Measurements from ENCODE around the gene C1R. TPM values are rescaled to one million over a fixed set of nuclear protein-coding genes. Genes with fewer than 3 reads are reported as not detected.

The C1R gene
- total and polyA plus RNA-seq, 10 donors, result 91.8 to 421 (median 282) TPM

DNA sequence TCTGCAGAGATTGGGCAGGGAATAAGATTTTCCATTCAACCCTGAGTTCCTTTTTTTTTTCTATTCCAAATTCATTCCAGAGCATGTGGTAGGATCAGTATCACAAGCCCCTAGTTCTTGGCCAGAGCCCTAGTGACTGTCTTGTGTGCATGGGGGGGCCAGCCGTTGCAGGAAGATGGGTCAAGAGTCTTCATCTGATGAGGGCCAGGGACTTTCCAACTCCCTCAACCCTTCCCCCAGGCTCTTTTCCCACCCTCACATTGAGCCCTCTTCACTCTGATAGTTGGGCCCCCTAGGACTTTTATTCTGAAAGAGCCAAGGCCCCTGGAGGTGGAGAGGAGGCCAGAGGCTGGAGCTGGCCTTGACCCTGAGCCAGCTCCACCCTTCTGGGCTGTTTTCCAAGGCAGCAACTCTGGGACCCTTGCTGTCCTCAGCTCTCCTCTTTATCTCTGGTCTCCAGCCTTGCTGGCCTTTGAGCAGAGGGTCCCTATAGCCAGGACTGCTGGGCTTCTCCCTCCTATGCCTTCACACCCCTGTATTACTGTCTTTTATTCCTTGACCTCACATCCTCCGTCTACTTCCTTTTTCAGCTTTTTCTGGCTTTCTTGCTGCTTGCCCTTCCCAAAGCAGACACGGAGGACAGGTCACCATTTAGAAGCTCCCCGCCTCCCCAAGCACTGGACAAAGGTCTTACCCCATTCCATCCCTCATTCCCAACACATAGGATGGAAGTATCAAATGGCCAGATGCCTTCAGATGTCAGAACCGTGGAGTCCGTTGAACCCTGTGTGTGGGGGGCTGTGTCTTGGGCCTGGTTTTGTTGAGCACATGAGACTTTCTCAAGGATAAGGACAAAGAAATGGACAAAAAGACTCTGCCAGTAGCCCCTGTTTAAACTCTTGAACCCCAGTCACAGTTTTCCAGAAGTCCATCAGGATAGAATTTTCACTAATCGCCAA, 30.8 kb upstream of the C1R start:
- peaks cover 16 to 95% (median 45%) of the 10 kb centered on the region in 6 donors for H3K4me1 ChIP-seq
- peaks cover 0 to 33% (median 2%) of the 10 kb centered on the region in 6 donors for H3K36me3 ChIP-seq
- DNase-seq, result no peak
- peak overlapping the region in 2 of 8 donors; percentile 63 to 80 for H3K4me3 ChIP-seq
- no peaks in the 10 kb centered on the region for H3K27me3 ChIP-seq (replicated peaks in 1 of 7)
- TF ChIP-seq, protein P1, sequence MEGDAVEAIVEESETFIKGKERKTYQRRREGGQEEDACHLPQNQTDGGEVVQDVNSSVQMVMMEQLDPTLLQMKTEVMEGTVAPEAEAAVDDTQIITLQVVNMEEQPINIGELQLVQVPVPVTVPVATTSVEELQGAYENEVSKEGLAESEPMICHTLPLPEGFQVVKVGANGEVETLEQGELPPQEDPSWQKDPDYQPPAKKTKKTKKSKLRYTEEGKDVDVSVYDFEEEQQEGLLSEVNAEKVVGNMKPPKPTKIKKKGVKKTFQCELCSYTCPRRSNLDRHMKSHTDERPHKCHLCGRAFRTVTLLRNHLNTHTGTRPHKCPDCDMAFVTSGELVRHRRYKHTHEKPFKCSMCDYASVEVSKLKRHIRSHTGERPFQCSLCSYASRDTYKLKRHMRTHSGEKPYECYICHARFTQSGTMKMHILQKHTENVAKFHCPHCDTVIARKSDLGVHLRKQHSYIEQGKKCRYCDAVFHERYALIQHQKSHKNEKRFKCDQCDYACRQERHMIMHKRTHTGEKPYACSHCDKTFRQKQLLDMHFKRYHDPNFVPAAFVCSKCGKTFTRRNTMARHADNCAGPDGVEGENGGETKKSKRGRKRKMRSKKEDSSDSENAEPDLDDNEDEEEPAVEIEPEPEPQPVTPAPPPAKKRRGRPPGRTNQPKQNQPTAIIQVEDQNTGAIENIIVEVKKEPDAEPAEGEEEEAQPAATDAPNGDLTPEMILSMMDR (IDR thresholded peaks at IDR 0.05 in 8 of 11, conservative IDR thresholded peaks at IDR 0.05 in 3 of 11), result no peak
- peak; percentile 10 to 69 (median 23) for TF ChIP-seq POLR2AphosphoS5 (IDR thresholded peaks at IDR 0.05)
- no peaks in the 10 kb centered on the region for H3K9me3 ChIP-seq
- WGBS, 5 donors, result 60 to 76% (median 61%) methylated on average over 7 of the region's 7 CpGs
- peak overlapping the region; percentile 35 to 89 (median 60) for H3K27ac ChIP-seq
- intact Hi-C loops (cut with DNase I; ENCODE audit: low total_unique reads), result no loop called here

DNA sequence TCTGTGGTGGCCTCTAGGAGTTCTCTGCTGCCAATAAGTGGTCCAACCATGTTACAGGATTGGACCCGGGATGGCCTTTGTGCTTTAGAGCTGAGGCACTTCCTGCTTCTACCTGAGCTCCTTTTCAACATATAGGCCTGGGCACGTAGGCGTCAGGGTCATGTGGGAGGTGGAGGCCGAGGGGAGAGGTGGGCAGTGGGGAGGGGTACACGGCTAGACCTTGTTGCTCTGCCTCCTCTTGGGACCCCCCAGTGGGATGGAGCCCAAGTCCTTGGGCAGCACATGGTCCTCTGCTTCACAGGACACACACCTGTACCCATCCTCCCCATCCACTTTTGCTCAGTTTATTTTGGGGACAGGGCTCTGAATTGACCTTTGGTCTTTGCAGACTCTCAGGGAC, 29.1 kb upstream of the C1R start:
- H3K4me1 ChIP-seq, result peaks cover 14 to 79% (median 43%) of the 10 kb centered on the region in 6 donors
- peaks cover 0 to 50% (median 17%) of the 10 kb centered on the region in 6 donors for H3K36me3 ChIP-seq
- no peak for TF ChIP-seq POLR2A (IDR thresholded peaks at IDR 0.05)
- TF ChIP-seq POLR2AphosphoS5 (IDR thresholded peaks at IDR 0.05), result no peak
- TF ChIP-seq, protein P1 (IDR thresholded peaks at IDR 0.05 in 8 of 11, conservative IDR thresholded peaks at IDR 0.05 in 3 of 11), result no peak
- H3K27ac ChIP-seq, result peak overlapping the region in 7 of 8 donors; percentile 32 to 89 (median 61)
- intact Hi-C loops (cut with DNase I; ENCODE audit: low total_unique reads), result no loop called here
- WGBS, 5 donors, result 55 to 86% (median 76%) methylated on average over 5 of the region's 5 CpGs
- H3K9me3 ChIP-seq, result no peaks in the 10 kb centered on the region
- H3K4me3 ChIP-seq, result no peak overlapping the region
- no peak for DNase-seq
- H3K27me3 ChIP-seq (replicated peaks in 1 of 7), result no peaks in the 10 kb centered on the region

GRCh38 chr12:7120166-7120565, 27.9 kb upstream of the C1R start:
- TF ChIP-seq, protein P1 (IDR thresholded peaks at IDR 0.05 in 8 of 11, conservative IDR thresholded peaks at IDR 0.05 in 3 of 11), result no peak
- TF ChIP-seq POLR2AphosphoS5 (IDR thresholded peaks at IDR 0.05) (no peak), POLR2A (IDR thresholded peaks at IDR 0.05) (no peak)
- 77 to 88% (median 83%) methylated on average over 5 of the region's 5 CpGs for WGBS, 5 donors
- intact Hi-C loops (cut with DNase I; ENCODE audit: low total_unique reads), result no loop called here

DNA sequence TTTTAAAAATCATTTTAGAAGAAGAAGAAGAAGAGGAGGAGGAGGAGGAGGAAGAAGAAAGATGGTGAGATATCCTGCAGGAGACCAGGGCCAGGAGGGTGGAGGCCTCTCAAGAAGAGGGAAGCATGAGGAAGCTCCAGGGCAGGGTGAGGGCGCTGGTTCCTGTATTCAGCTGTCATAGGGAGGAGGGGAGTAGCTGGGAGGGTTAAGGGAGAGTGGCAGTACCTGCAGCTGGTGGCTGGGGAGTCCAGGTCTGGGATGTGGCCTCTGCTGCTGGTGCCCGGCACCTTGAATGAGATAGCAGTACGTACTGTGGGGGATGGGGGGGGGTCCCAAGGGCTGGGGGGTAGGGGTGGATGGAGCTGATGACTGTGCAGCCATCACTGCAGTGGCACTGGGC, 26.6 kb upstream of the C1R start:
- WGBS, 5 donors, result 69 to 88% (median 85%) methylated on average over 3 of the region's 3 CpGs
- no peak for DNase-seq
- TF ChIP-seq POLR2AphosphoS5 (IDR thresholded peaks at IDR 0.05), result no peak
- TF ChIP-seq, protein P1 (IDR thresholded peaks at IDR 0.05 in 8 of 11, conservative IDR thresholded peaks at IDR 0.05 in 3 of 11), result no peak
- no peak for TF ChIP-seq POLR2A (IDR thresholded peaks at IDR 0.05)
- Histone ChIP-seq H3K36me3 (peaks cover 0 to 74% (median 35%) of the 10 kb centered on the region in 6 donors), H3K4me3 (no peak overlapping the region), H3K27ac (no peak overlapping the region), H3K27me3 (replicated peaks in 1 of 7) (no peaks in the 10 kb centered on the region), H3K9me3 (no peaks in the 10 kb centered on the region), H3K4me1 (peaks cover 10 to 58% (median 36%) of the 10 kb centered on the region in 6 donors)
- intact Hi-C loops (cut with DNase I; ENCODE audit: low total_unique reads), result loop anchor here (10.0 kb wide), 1 partner anchor 174 kb away; the partner anchor contains the start of genes C12orf57 and RNU7-1

More at GRCh38 chr12:7120166-7120565, 27.9 kb upstream of the C1R start:
- DNase-seq, result no peak
- no peaks in the 10 kb centered on the region for H3K9me3 ChIP-seq
- no peaks in the 10 kb centered on the region for H3K27me3 ChIP-seq (replicated peaks in 1 of 7)
- peaks cover 14 to 71% (median 41%) of the 10 kb centered on the region in 6 donors for H3K4me1 ChIP-seq
- H3K4me3 ChIP-seq, result no peak overlapping the region
- H3K36me3 ChIP-seq, result peaks cover 0 to 62% (median 26%) of the 10 kb centered on the region in 6 donors
- peak overlapping the region in 7 of 8 donors; percentile 36 to 85 (median 55) for H3K27ac ChIP-seq
